ENCODE results near the gene ZNF587.

- TF ChIP-seq YY1 (IDR thresholded peaks at IDR 0.05; ENCODE audit: low read depth) (no peak), TAF1 (IDR thresholded peaks at IDR 0.05; ENCODE audit: low read depth) (no peak), RAD21 (IDR thresholded peaks at IDR 0.05; ENCODE audit: low read depth) (no peak), TEAD4 (IDR thresholded peaks at IDR 0.05) (no peak), MAX (IDR thresholded peaks at IDR 0.05) (no peak), ZBTB7A (IDR thresholded peaks at IDR 0.05; ENCODE audit: low read depth) (no peak), CEBPB (IDR thresholded peaks at IDR 0.05) (no peak), CREB1 (IDR thresholded peaks at IDR 0.05; ENCODE audit: low read depth) (no peak), EP300 (IDR thresholded peaks at IDR 0.05; ENCODE audit: borderline replicate concordance) (no peak), NFIC (IDR thresholded peaks at IDR 0.05) (no peak), EGR1 (IDR thresholded peaks at IDR 0.05) (no peak), TCF12 (IDR thresholded peaks at IDR 0.05; ENCODE audit: low read depth) (no peak)
- TF ChIP-seq, protein P1, sequence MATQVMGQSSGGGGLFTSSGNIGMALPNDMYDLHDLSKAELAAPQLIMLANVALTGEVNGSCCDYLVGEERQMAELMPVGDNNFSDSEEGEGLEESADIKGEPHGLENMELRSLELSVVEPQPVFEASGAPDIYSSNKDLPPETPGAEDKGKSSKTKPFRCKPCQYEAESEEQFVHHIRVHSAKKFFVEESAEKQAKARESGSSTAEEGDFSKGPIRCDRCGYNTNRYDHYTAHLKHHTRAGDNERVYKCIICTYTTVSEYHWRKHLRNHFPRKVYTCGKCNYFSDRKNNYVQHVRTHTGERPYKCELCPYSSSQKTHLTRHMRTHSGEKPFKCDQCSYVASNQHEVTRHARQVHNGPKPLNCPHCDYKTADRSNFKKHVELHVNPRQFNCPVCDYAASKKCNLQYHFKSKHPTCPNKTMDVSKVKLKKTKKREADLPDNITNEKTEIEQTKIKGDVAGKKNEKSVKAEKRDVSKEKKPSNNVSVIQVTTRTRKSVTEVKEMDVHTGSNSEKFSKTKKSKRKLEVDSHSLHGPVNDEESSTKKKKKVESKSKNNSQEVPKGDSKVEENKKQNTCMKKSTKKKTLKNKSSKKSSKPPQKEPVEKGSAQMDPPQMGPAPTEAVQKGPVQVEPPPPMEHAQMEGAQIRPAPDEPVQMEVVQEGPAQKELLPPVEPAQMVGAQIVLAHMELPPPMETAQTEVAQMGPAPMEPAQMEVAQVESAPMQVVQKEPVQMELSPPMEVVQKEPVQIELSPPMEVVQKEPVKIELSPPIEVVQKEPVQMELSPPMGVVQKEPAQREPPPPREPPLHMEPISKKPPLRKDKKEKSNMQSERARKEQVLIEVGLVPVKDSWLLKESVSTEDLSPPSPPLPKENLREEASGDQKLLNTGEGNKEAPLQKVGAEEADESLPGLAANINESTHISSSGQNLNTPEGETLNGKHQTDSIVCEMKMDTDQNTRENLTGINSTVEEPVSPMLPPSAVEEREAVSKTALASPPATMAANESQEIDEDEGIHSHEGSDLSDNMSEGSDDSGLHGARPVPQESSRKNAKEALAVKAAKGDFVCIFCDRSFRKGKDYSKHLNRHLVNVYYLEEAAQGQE (IDR thresholded peaks at IDR 0.05; ENCODE audit: low read depth): no peak
Measured at GRCh38 chr19:57870225-57870624, 20.6 kb downstream of the ZNF587 start.
